Pons (tissue), 1 donor: ENCODE data around the gene ZNF521.
A peak's percentile ranks its signal among the peaks of the same experiment; 100 is the strongest.

ENCODE experiments used
- DNase-seq: peaks from one replicate; pipeline ENCODE4 v3.0.0-alpha.2; 2016; ENCODE audit warnings: low spot score

ZNF521 gene

DNA sequence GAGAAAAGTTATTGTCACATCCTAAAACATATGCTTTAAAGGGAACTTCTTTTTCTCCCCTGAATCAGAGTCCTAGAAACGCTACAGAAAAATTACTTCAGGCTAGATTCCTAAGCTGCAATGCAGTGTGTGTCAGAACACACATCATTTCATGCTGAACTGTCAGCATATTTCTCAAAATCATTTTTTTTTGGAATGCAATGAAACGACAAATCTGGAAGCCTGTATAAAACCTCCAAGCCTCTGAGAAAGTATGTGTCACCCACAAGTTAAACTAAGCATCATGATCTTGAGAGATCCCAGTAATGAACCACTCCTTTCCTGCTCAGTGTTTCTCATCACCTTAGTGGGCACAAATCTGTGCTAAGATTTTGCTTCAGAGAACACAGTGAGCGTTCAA lies 276.2 kb downstream of the ZNF521 start:
- DNase-seq = no peak

- DNase-seq = peak; percentile 64
Observed at GRCh38 chr18:25075331-25075730, 276.6 kb downstream of the ZNF521 start.

GRCh38 chr18:25074925-25075324 lies 277.0 kb downstream of the ZNF521 start:
- DNase-seq = no peak

DNA sequence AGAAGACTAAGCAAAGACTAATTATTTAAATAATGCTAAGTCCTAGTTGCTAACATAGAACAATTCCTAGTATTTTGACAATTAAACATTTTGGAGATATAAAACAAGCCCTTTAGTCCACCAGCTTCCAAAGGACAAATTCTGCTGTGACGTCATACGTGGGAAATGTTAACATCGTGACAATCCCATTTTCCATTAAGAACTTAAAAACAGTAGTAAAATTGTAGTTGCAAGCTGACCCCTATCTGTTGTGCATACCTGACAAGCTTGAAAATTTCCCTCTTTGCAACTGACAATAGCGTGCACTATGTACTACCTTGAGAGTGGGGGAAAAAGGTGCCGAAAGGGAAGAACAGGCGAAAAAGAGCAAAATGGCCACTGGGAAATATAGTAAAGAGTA lies 279.8 kb downstream of the ZNF521 start:
- DNase-seq = no peak

DNA sequence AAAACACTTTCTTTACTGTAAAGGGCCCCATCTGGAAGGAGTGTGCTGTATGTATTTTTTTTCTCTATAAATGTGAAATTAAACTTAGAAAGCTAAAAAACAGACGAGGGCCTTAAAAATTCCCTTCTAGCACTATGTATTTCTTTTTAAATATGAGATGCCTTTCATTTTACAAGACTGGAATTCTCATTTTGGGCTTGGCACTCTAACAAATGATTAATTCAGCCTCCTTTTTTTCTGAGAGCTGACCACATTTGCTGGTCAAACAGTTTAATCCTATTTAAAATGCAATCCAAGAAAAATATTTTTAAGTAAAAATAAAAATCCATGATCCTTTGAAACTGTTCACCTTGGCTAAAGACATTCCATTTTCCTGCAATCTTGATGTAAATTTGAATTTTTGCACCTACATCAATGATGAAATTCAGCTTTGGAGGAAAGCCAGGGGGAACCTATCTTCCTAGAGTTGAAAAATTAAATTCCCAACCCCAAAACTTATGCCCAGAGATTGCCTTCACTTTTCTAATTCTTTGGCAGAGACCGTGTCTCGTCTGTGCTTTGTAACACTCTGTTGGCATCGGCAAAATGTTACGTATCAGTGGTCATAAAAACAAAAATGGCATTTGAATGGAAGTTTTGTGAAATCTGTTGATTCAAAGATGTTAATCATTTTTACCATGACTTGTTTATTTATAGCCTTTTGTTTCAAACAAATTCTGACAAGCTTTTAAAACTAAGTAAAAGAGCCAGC lies 284.5 kb downstream of the ZNF521 start:
- no peak for DNase-seq

- DNase-seq = no peak
Observed at GRCh38 chr18:25066516-25066915, 285.4 kb downstream of the ZNF521 start.

GRCh38 chr18:25062720-25063119 lies 289.2 kb downstream of the ZNF521 start:
- no peak for DNase-seq

DNA sequence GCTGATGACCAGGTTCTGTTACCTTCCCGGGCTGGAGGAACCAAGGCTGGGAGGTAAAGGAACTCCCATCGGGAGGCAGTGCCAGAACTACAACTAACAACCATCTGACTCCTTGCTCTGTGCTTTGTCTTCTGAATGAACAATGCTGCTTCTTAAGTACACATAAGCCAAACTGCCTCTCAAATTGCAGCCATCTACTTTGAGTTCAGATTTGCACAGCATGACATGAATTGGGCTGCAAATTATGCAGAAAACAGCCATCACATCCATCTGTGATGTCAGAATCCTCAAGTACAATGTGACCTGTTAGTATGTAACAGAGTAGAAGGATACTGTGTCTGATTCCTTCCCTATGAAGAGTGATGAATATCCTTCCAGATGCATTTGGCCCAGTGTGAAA lies 290.6 kb downstream of the ZNF521 start:
- DNase-seq = peak; percentile 58

DNA sequence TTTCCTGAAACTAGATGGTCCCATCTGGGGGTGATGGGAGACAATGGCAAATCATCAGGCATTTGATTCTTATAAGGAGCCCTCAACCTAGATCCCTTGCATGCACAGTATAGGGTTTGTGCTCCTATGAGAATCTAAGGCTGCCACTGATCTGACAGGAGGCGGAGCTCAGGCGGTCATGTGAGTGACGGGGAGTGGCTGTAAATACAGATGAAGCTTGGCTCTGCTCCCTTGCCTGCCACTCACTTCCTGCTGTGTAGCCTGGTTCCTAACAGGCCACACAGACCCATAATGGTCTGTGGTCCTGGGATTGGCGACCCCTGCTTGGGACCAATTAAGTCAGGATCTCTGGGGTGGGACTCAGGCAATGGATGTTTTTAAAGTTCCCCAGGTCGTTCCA lies 293.4 kb downstream of the ZNF521 start:
- peak; percentile 70 for DNase-seq

GRCh38 chr18:25057491-25058050 lies 294.4 kb downstream of the ZNF521 start:
- DNase-seq = no peak

- peak; percentile 59 for DNase-seq
Observed at GRCh38 chr18:25056429-25056828, 295.5 kb downstream of the ZNF521 start.

GRCh38 chr18:25055076-25055475 lies 296.9 kb downstream of the ZNF521 start:
- no peak for DNase-seq

DNA sequence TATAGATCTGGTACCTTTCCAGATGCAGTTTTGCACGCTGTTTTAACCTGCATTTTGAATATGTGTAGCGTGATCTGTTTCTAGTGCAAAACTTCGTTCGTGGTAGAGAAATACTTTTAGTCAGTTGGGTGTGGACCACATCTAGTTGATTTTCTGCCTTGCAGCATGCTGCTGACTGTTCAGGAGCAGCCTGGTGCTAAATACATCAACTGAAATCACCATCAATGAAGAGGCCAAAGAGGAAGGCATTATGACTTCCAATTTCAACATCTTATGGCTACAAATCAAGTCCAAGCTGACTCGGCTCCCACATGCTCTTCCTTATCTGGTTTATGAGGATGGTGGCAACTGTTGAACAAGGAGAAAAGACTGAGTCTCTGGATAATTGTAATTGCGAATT lies 298.5 kb downstream of the ZNF521 start:
- DNase-seq = no peak

GRCh38 chr18:25052511-25052921 lies 299.4 kb downstream of the ZNF521 start:
- DNase-seq = no peak

GRCh38 chr18:25050605-25051004 lies 301.4 kb downstream of the ZNF521 start:
- DNase-seq = no peak

- DNase-seq = no peak
Observed at GRCh38 chr18:25047983-25048382, 304.0 kb downstream of the ZNF521 start.

DNA sequence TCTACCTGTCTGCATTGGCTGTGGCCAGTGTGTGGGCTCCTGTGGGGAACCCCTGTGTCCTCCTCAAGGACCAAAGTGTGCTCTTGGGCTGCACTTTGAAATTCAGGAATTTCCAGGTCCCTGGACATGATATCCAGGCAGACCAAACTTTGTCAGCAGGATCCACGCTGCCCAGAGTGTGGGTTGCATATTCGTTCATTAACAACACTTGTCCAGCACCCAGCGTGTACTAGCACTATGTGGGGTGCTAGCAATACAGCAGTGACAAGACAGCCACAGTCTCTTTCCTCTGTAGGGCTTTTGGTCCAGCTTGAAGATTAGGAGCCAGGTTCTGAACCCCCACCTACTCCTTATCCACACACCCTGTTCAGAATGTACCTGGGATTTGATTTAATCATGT lies 304.5 kb downstream of the ZNF521 start:
- no peak for DNase-seq

- no peak for DNase-seq
Observed at GRCh38 chr18:25044694-25045093, 307.3 kb downstream of the ZNF521 start.

GRCh38 chr18:25043104-25043503 lies 308.9 kb downstream of the ZNF521 start:
- no peak for DNase-seq

- no peak for DNase-seq
Observed at GRCh38 chr18:25042641-25043051, 309.3 kb downstream of the ZNF521 start.

DNA sequence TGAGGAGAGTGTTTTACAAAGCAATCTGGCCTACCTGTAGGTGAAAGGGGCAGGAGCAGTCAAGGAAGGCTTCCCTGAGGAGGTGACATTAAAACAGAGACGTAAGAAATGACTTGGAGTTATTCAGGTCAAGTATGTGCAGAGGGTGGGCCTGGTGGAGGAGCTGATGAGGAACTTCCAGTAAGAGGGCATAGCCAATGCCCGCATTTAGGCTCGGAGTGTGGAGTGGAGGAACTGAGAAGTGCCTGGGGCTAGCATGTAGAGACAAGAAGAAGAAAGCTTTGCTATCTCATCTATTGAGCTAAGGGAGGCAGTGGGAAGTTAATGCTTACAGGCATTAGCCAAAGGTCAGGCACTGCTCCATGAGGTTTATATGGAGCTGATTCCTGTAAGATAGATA lies 312.2 kb downstream of the ZNF521 start:
- DNase-seq = no peak

- no peak for DNase-seq
Observed at GRCh38 chr18:25038261-25038660, 313.7 kb downstream of the ZNF521 start.

- DNase-seq = no peak
Observed at GRCh38 chr18:25033747-25034471, 318.1 kb downstream of the ZNF521 start.
